KOPT-K1 (cell line): ENCODE measurements around the gene ZNF892.
"Not testable (repeated sequence)": the region's sequence is repeated elsewhere in the genome, so short reads cannot be mapped to it uniquely, and the experiment has no call there.

Source experiments
- H3K27ac ChIP-seq: fragments of 200-600 bp; sonication (generic); 2 replicates; pipeline ENCODE4 v1.5.1; 2016; ENCODE audit warnings: antibody characterized with exemption, mild to moderate bottlenecking, low read depth, low read length; ENCODE audit not compliant: poor library complexity, severe bottlenecking
- H3K36me3 ChIP-seq: fragments of 200-600 bp; sonication (generic); 2 replicates; pipeline ENCODE4 v1.5.1; 2017; ENCODE audit warnings: antibody characterized with exemption, mild to moderate bottlenecking, low read length, moderate library complexity; ENCODE audit not compliant: insufficient read depth
- H3K9me3 ChIP-seq: fragments of 200-600 bp; sonication (generic); 2 replicates; pipeline ENCODE4 v1.5.1; 2017; ENCODE audit warnings: antibody characterized with exemption, low read length, mild to moderate bottlenecking; ENCODE audit not compliant: insufficient read depth, poor library complexity, severe bottlenecking

Gene ZNF892

GRCh38 chr2:95207111-95207961 is at the start of gene ZNF892:
TSS of gene ZNF892 (plus strand) at chr2:95207521. CDS start at chr2:95207816, 295 bp downstream.
- H3K9me3 ChIP-seq, result peaks cover 30% of the 10 kb centered on the region
- peak within 1 kb of the TSS; percentile 69 for H3K27ac ChIP-seq
- peaks cover 33% of the 10 kb centered on the region for H3K36me3 ChIP-seq

GRCh38 chr2:95158441-95158840 is 48.9 kb upstream of the ZNF892 start:
- no peaks in the 10 kb centered on the region for H3K9me3 ChIP-seq
- H3K27ac ChIP-seq, result no peak overlapping the region
- no peaks in the 10 kb centered on the region for H3K36me3 ChIP-seq

DNA sequence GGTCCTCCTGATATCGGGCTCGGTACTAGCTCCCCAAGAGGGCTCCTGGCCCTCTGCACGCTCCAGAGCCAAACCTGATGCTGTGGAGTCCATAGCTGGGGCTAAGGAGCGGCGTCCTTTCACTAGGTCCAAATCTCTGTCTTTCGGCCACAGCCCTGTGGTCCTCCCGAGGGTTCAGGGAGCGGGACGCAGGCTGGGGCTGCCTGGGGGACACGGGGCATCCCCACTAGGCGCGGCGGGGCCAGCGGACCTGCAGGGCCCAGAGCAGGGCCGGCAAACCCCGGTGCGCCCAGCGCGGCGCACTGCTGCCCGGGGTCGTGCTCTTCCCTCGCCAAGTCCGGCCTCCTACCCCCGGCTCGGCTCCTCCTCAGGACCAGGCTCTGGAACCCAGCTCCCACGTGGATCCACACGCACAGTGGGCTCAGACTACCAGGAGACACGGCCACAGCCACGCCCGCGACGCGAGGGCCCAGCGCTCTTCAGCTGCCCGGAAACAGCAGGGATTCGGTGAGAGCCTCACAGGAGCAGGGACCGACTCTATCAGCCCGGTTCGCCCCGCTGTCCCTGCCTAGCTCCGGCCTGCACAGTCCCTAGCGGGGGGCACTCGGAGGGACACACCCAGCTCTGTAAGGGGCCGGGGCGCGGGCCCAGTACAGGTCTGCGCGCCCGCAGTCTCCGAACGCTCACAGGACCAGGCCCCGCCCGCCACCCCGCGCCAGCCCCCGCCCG is 48.3 kb upstream of the ZNF892 start:
- Histone ChIP-seq H3K9me3 (no peaks in the 10 kb centered on the region), H3K36me3 (no peaks in the 10 kb centered on the region), H3K27ac (peak overlapping the region; percentile 43)

DNA sequence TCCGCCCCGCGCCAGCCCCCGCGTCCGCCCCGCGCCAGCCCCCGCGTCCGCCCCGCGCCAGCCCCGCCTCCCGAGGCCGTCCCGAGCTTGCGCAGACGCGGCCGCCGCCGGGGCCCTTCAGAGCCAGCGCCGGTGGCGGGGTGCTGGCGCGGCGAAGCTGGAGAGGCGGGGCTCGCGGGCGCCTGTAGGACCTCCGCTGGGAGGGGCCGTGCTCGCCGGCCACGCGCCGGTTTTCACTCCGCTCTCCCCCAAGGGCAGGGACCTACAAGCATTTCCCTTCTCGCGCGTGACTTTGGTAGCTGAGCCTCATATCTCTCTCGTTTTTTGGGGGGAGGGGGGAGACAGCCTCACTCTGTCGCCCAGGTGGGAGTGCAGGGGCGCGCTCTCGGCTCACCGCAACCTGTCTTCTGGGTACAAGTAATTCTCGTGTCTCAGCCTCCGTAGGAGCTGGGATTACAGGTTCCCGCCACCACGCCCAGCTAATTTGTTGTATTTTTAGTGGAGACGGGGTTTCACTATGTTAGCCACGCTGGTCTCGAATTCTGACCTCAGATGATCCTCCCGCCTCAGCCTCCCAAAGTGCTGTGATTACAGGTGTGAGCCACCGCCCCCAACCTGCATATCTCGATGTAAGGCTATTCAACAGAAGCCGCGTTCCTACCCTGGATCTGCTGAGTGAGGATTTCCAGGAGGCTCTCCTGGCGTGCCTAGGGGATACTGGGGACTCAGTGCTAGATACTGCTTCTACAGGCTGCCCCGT is 47.5 kb upstream of the ZNF892 start, which contains the start of gene ZNF514:
ZNF514 (minus strand) TSS at position 159 of the 760 bp plus-strand sequence. CDS start 6,595 bp downstream, outside the sequence.
- no peaks in the 10 kb centered on the region for H3K9me3 ChIP-seq
- peak within 1 kb of the TSS; percentile 43 for H3K27ac ChIP-seq
- no peaks in the 10 kb centered on the region for H3K36me3 ChIP-seq

- no peaks in the 10 kb centered on the region for H3K36me3 ChIP-seq
- no peaks in the 10 kb centered on the region for H3K9me3 ChIP-seq
- H3K27ac ChIP-seq, result peak overlapping the region; percentile 92
Measured at GRCh38 chr2:95165030-95165370, 42.3 kb upstream of the ZNF892 start.

DNA sequence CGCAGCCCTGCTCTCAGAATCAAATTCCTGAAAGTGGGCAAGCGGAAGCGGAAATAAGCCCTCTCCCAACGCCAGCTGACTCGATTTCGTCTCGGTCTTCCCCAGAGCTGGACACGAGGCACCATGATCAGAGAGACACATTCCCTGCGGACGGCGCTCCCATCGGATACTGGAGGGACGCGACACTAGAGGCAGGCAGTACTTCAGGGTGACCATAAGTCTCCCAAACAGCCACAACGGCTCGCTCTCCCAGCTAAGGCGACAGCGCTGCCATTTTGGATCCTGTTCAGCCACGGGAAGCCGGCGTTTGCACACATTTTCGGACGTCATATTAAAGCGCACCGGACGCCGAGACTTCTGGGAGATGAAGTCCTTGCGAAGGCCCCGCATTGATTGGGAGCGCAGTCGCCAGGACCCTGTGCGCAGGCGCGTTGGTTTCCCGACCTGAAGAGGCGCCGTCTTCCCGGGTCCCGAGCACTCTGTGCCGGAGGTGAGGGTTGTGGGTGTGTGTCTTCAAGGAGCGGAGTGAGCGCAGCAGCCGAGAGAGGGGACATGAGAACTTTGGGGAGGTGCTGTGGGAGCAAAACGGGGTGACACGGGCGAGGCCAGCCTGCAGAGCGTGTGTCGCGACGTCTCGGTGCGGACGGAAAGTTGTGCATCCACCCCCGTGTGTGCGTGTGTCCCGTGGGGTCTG is 41.8 kb upstream of the ZNF892 start, which contains the start of gene ZNF2:
ZNF2 (plus strand) TSS at position 439 of the 694 bp plus-strand sequence. CDS start 10,418 bp downstream, outside the sequence.
- peak within 1 kb of the TSS; percentile 92 for H3K27ac ChIP-seq
- no peaks in the 10 kb centered on the region for H3K36me3 ChIP-seq
- H3K9me3 ChIP-seq, result no peaks in the 10 kb centered on the region

GRCh38 chr2:95166065-95166763 is 41.1 kb upstream of the ZNF892 start:
- Histone ChIP-seq H3K36me3 (no peaks in the 10 kb centered on the region), H3K9me3 (no peaks in the 10 kb centered on the region), H3K27ac (peak overlapping the region; percentile 92)

DNA sequence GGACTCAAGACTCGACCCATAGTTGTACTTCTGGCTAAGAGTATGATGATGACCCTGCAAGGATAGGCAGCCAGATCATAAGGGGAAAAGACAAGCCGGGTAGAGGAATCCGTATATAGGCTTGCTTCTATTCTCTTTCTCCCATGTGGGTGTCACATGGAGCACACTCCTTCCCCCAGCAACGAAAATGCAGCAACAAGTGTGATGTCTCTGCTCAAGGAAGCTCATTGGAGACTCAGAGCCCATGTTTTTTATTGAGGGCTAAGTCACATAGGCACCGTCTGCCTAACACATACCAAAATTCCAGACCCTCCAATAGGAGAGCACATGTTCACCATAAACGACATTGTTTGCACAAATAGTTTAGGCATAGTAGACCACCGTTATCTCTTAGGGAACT is 35.4 kb upstream of the ZNF892 start:
- H3K36me3 ChIP-seq, result no peaks in the 10 kb centered on the region
- no peak overlapping the region for H3K27ac ChIP-seq
- no peaks in the 10 kb centered on the region for H3K9me3 ChIP-seq

GRCh38 chr2:95174031-95174542 is 33.2 kb upstream of the ZNF892 start:
- no peaks in the 10 kb centered on the region for H3K9me3 ChIP-seq

GRCh38 chr2:95179451-95179850 is 27.9 kb upstream of the ZNF892 start:
- H3K9me3 ChIP-seq, result no peaks in the 10 kb centered on the region
- H3K36me3 ChIP-seq, result peaks cover 27% of the 10 kb centered on the region
- no peak overlapping the region for H3K27ac ChIP-seq

More at GRCh38 chr2:95174031-95174542, 33.2 kb upstream of the ZNF892 start:
- Histone ChIP-seq H3K36me3 (no peaks in the 10 kb centered on the region), H3K27ac (no peak overlapping the region)

DNA sequence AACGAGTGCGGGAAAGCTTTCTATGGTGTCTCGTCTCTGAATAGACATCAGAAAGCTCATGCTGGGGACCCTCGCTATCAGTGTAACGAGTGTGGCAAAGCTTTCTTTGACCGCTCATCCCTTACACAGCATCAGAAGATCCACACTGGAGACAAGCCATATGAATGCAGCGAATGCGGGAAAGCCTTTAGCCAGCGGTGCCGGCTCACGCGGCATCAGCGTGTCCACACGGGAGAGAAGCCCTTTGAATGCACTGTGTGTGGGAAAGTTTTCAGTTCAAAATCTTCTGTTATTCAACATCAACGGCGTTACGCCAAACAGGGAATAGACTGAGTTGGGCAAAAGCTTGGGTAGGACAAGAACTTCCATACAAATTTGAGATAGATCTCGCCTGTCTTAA is 25.5 kb upstream of the ZNF892 start:
- Histone ChIP-seq H3K36me3 (peaks cover 27% of the 10 kb centered on the region), H3K9me3 (no peaks in the 10 kb centered on the region), H3K27ac (no peak overlapping the region)

DNA sequence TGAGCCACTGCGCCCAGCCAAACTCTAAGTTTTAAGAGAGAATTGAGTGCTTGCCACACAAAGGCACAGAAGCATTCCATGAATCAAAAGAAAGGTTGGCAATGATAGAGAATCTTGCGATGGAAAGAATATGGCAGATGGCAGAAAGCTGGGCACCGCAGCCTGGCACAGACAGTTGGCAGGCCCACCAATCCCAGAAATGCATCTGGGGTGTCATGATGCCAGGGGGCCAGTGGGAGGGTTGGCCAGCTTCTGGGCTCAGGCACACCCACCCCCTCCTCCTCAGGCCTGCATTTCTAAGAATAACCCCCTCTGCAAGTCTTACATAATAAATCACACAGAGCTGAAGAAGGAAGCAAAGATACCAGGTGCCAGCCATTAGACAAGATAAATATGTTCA is 22.1 kb upstream of the ZNF892 start:
- Histone ChIP-seq H3K36me3 (peaks cover 22% of the 10 kb centered on the region), H3K27ac (no peak overlapping the region), H3K9me3 (no peaks in the 10 kb centered on the region)

DNA sequence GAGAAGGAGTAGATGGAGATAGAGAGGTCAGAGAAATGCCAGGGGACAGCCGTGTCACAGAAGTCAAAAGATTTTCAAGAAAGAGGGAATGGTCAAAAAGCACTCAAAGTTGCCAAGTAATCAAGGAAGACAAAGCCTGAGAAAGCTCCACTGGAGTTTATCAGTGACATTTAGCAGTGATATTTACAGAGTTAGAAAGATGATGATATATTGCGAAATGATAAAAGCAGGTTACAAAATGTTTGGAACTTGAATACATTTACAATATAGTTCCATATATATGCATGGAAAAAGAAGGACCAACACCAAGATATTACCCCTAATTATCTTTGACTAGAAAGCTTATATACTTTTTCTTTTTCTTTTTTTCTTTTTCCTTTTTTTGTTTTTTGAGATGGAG is 21.3 kb upstream of the ZNF892 start:
- peaks cover 17% of the 10 kb centered on the region for H3K36me3 ChIP-seq
- H3K27ac ChIP-seq, result no peak overlapping the region
- H3K9me3 ChIP-seq, result no peaks in the 10 kb centered on the region

GRCh38 chr2:95192956-95193355 is 14.4 kb upstream of the ZNF892 start:
- not testable (repeated sequence) for H3K27ac ChIP-seq, H3K9me3 ChIP-seq, H3K36me3 ChIP-seq
